GM12878 (cell line): Measurements from ENCODE around the gene DERL2. TPM values are rescaled to one million over a fixed set of nuclear protein-coding genes. Genes with fewer than 3 reads are reported as not detected.

ENCODE experiments used
- ATAC-seq: fragments of 200-7000 bp; cut with Tn5 transposase; 3 replicates; pipeline ENCODE4 v1.9.1; 2020; ENCODE audit warnings: mild to moderate bottlenecking, moderate library complexity
- BruUV-seq: library from RNA; stranded (reverse); fragments of 400-500 nt; replicated peaks from 2 replicates; lab custom pipeline; 2021; lab: Mats Ljungman, UMichigan
- CTCF ChIA-PET: fragments of 300-600 bp; sonication (Branson Sonifier 250); formaldehyde crosslinking; extraction: SDS; loops from one replicate; lab custom pipeline; 2021; ENCODE audit warnings: inconsistent platforms; lab: Yijun Ruan, JAX
- POLR2A ChIA-PET: fragments of 350-600 bp; formaldehyde crosslinking; extraction: SDS; loops from one replicate; lab custom pipeline; 2021; ENCODE audit warnings: inconsistent platforms; lab: Charles Lee
- RAD21 ChIA-PET: fragments of 300-600 bp; sonication (Branson Sonifier 250); formaldehyde crosslinking; loops from one replicate; lab custom pipeline; 2023; ENCODE audit warnings: antibody characterized with exemption; ENCODE audit not compliant: unreplicated experiment; lab: Charles Lee
- SMC1A ChIA-PET: fragments of 300-600 bp; sonication (Branson Sonifier 250); formaldehyde crosslinking; loops from one replicate; lab custom pipeline; 2023; ENCODE audit not compliant: unreplicated experiment, uncharacterized antibody; lab: Charles Lee
- DNase-seq: peaks from one replicate; pipeline ENCODE4 v3.0.0-alpha.2; 2011; ENCODE audit warnings: low read depth, low spot score
- FAIRE-seq: peaks from 3 replicates; lab custom pipeline; 2011; peaks lifted over from hg19 to GRCh38; lab: Jason Lieb, UNC
- H2AFZ ChIP-seq: 2 replicates; pipeline ENCODE4 v1.6.0; 2011; ENCODE audit warnings: low read depth, low read length, control low read depth; ENCODE audit not compliant: control insufficient read depth
- H3K27ac ChIP-seq: 2 replicates; pipeline ENCODE4 v1.5.1; 2011; ENCODE audit warnings: control low read depth; ENCODE audit not compliant: control insufficient read depth, insufficient read depth
- H3K27me3 ChIP-seq, 2 experiments: replicated peaks in 1 of 2; 2 replicates each; pipeline versions ENCODE4 v1.6.0 to v1.6.1; 2011; ENCODE audit warnings: low read length in 1 of 2; ENCODE audit not compliant: control insufficient read depth in 2 of 2, insufficient read depth in 2 of 2
- H3K36me3 ChIP-seq, 2 experiments: 2 replicates each; pipeline ENCODE4 v1.5.1; 2011; ENCODE audit warnings: low read length in 1 of 2; ENCODE audit not compliant: control insufficient read depth in 2 of 2, insufficient read depth in 2 of 2
- H3K4me1 ChIP-seq: 2 replicates; pipeline ENCODE4 v1.6.1; 2011; ENCODE audit warnings: mild to moderate bottlenecking, low read length, moderate library complexity, mixed read lengths; ENCODE audit not compliant: control insufficient read depth, insufficient read depth
- H3K4me2 ChIP-seq: 2 replicates; pipeline ENCODE4 v1.6.0; 2011; ENCODE audit warnings: control low read depth; ENCODE audit not compliant: control insufficient read depth, insufficient read depth
- H3K4me3 ChIP-seq: fragments of 200-600 bp; sonication (generic); 2 replicates; pipeline ENCODE4 v1.5.1; 2016
- H3K79me2 ChIP-seq: 2 replicates; pipeline ENCODE4 v1.6.0; 2011; ENCODE audit warnings: low read length; ENCODE audit not compliant: control insufficient read depth, insufficient read depth
- H3K9ac ChIP-seq: 2 replicates; pipeline ENCODE4 v1.8.0; 2011; ENCODE audit warnings: low read length, control low read depth, mixed read lengths; ENCODE audit not compliant: control insufficient read depth, insufficient read depth
- H3K9me3 ChIP-seq: replicated peaks from 3 replicates; pipeline ENCODE4 v1.5.1; 2011; ENCODE audit warnings: mild to moderate bottlenecking, low read length; ENCODE audit not compliant: control insufficient read depth, insufficient read depth
- H4K20me1 ChIP-seq: 2 replicates; pipeline ENCODE4 v1.6.0; 2011; ENCODE audit not compliant: control insufficient read depth, insufficient read depth
- BMI1 ChIP-seq: fragments of 450-650 bp; IDR thresholded peaks from 2 replicates; pipeline ENCODE4 v1.6.1; 2016; ENCODE audit warnings: mild to moderate bottlenecking, moderate library complexity, borderline replicate concordance
- CBX5 ChIP-seq: sonication (generic); IDR thresholded peaks from 2 replicates; pipeline ENCODE4 v1.6.1; 2016; ENCODE audit warnings: low read depth, moderate library complexity, mild to moderate bottlenecking, inconsistent platforms
- CHD2 ChIP-seq: IDR thresholded peaks from 2 replicates; pipeline ENCODE4 v1.6.1; 2011; ENCODE audit warnings: low read depth, low read length, improper control_type of control experiment, borderline replicate concordance
- EZH2 ChIP-seq: IDR thresholded peaks from 2 replicates; pipeline ENCODE4 v1.6.1; 2012; ENCODE audit warnings: low read depth, mild to moderate bottlenecking, control low read depth, inconsistent platforms, low read length, borderline replicate concordance; ENCODE audit not compliant: control insufficient read depth
- FOS ChIP-seq: IDR thresholded peaks from 3 replicates; pipeline ENCODE4 v1.6.1; 2011; ENCODE audit warnings: borderline replicate concordance; ENCODE audit not compliant: insufficient read length; ENCODE audit errors: extremely low read depth
- HDAC2 ChIP-seq: fragments of 200-600 bp; sonication (generic); IDR thresholded peaks from 2 replicates; pipeline ENCODE4 v1.6.1; 2017
- NR2C1 ChIP-seq: fragments of 450-650 bp; IDR thresholded peaks from 2 replicates; pipeline ENCODE4 v1.6.1; 2017; ENCODE audit warnings: antibody characterized with exemption, mild to moderate bottlenecking, moderate library complexity
- NR2C2 ChIP-seq: IDR thresholded peaks from 2 replicates; pipeline ENCODE4 v1.6.1; 2011; ENCODE audit warnings: borderline replicate concordance, low read depth; ENCODE audit not compliant: control insufficient read depth, insufficient read length
- NRF1 ChIP-seq: conservative IDR thresholded peaks from 2 replicates; pipeline ENCODE4 v1.6.1; 2011; ENCODE audit warnings: mild to moderate bottlenecking, low read depth, low read length, improper control_type of control experiment
- POU2F2 ChIP-seq: IDR thresholded peaks from 3 replicates; pipeline ENCODE4 v1.6.1; 2011; ENCODE audit warnings: low read depth, mild to moderate bottlenecking, low read length, borderline replicate concordance
- RAD21 ChIP-seq: IDR thresholded peaks from 2 replicates; pipeline ENCODE4 v1.6.1; 2011; ENCODE audit warnings: mild to moderate bottlenecking, low read depth, low read length, moderate library complexity; ENCODE audit not compliant: insufficient read depth
- RFX5 ChIP-seq: IDR thresholded peaks from 2 replicates; pipeline ENCODE4 v1.6.1; 2011; ENCODE audit warnings: low read depth, low read length, improper control_type of control experiment
- SKIL ChIP-seq: fragments of 450-650 bp; IDR thresholded peaks from 2 replicates; pipeline ENCODE4 v1.6.1; 2017; ENCODE audit warnings: mild to moderate bottlenecking, low read depth, inconsistent platforms; ENCODE audit not compliant: poor library complexity, severe bottlenecking
- TCF12 ChIP-seq: IDR thresholded peaks from 2 replicates; pipeline ENCODE4 v1.6.1; 2011; ENCODE audit warnings: low read depth, mild to moderate bottlenecking, low read length
- YBX1 ChIP-seq: fragments of 450-650 bp; IDR thresholded peaks from 2 replicates; pipeline ENCODE4 v1.6.1; 2016; ENCODE audit warnings: antibody characterized with exemption
- ZNF207 ChIP-seq: fragments of 450-650 bp; IDR thresholded peaks from 2 replicates; pipeline ENCODE4 v1.6.1; 2014; ENCODE audit warnings: antibody characterized with exemption, mild to moderate bottlenecking, borderline replicate concordance
- WGBS: methylation state at CpG from one replicate; pipeline ENCODE4 v1.1.6; 2016; ENCODE audit warnings: low lambda C conversion rate; ENCODE audit not compliant: insufficient replicate concordance, insufficient coverage; ENCODE audit errors: missing lambda C conversion rate; 5-methylcytosine and 5-hydroxymethylcytosine counted together
- in situ Hi-C: fragments of 300-500 bp; cut with MboI; formaldehyde crosslinking; loops from 9 replicates; pipeline ENCODE4 v1.14.3; 2018; ENCODE audit warnings: mixed read lengths
- intact Hi-C: fragments of 100-400 bp; cut with micrococcal nuclease; formaldehyde crosslinking; loops from one replicate; pipeline ENCODE4 v1.14.2; 2022; ENCODE audit not compliant: unreplicated experiment
- polyA plus RNA-seq, 11 experiments: library from polyadenylated mRNA; depleted of rRNA in 4 of 11; unstranded in 6 of 11; stranded (reverse) in 5 of 11; fragments of >200 nt; fragmentation: Nextera tagmentation in 4 of 11; fragmentation: Illumina TruSeq in 1 of 11; extraction: Ambion mirVana in 4 of 11; extraction: Trizol in 1 of 11; gene quantifications; 1 replicate in 1 of 11; 2 replicates in 10 of 11; pipeline versions ENCODE4 v1.2.1 to v1.2.3, GENCODE V29; 2011 to 2016; ENCODE audit warnings: inconsistent platforms in 2 of 11, missing spikeins in 2 of 11, low read depth in 1 of 11
- total RNA-seq, 4 experiments: library from RNA; depleted of rRNA in 3 of 4; stranded (reverse); fragments of >200 nt in 3 of 4; fragmentation: Illumina TruSeq in 1 of 4; extraction: Trizol in 1 of 4; gene quantifications; 2 replicates each; pipeline versions ENCODE4 v1.2.1 to v1.2.3, GENCODE V29; 2013 to 2021

Gene DERL2
- total and polyA plus RNA-seq, 10 of the 15 experiments (the other 5 are each of a cell fraction or from before 2014, with no cell fraction given), result 40.5 to 236 (median 69.3) TPM

GRCh38 chr17:5481451-5481850, 4.5 kb downstream of the DERL2 start (continued):
- TF ChIP-seq RAD21, result no peak
- no peak for TF ChIP-seq SKIL
- TF ChIP-seq NRF1, result no peak
- TF ChIP-seq NR2C2, result no peak
- TF ChIP-seq EZH2, result no peak
- no peak for TF ChIP-seq BMI1
- no peak for TF ChIP-seq FOS
- TF ChIP-seq YBX1, result no peak

- TF ChIP-seq CHD2, result no peak
- TF ChIP-seq ZNF207, result no peak
- no peak for TF ChIP-seq CBX5
- no peak for TF ChIP-seq NR2C1
- TF ChIP-seq TCF12, result no peak
- TF ChIP-seq HDAC2, result no peak
- no peak for TF ChIP-seq RFX5
- TF ChIP-seq POU2F2, result no peak
- ChIA-PET RAD21 (no interaction called here), CTCF (interaction anchor here (1.0 to 1.2 kb wide), 2 partner anchors 10 to 12 kb away, joined by 5 read pairs; partner anchors contain the start of gene DHX33), SMC1A (interaction anchor here (1.2 kb wide), 1 partner anchor 10 kb away, joined by 4 read pairs; no protein-coding TSS in a partner anchor), POLR2A (no interaction called here)
- H3K79me2 ChIP-seq, result peaks cover 33% of the 10 kb centered on the region
- peaks cover 9 to 25% of the 10 kb centered on the region in 2 experiments; a peak in 3 of 4 replicates for H3K36me3 ChIP-seq
- FAIRE-seq (no peak), DNase-seq (no peak), ATAC-seq (no peak)
- H3K27ac ChIP-seq, result no peak overlapping the region
- WGBS, result 97% methylated on average over 6 of the region's 6 CpGs
- H3K4me1 ChIP-seq, result peaks cover 7% of the 10 kb centered on the region; the same call in 1 of the 2 replicates
- no peak overlapping the region for H3K4me2 ChIP-seq
- H2AFZ ChIP-seq, result no peak overlapping the region
- no peak overlapping the region for H3K4me3 ChIP-seq
- no peaks in the 10 kb centered on the region for H3K9me3 ChIP-seq
- in situ Hi-C loops (no loop called here), intact Hi-C loops (no loop called here)
- no TSS peak for BruUV-seq
- H3K9ac ChIP-seq, result no peak overlapping the region
- no peaks in the 10 kb centered on the region for H3K27me3 ChIP-seq
- no peaks in the 10 kb centered on the region for H4K20me1 ChIP-seq
Observed at GRCh38 chr17:5480962-5481361, 5.0 kb downstream of the DERL2 start.
